Measurements from ENCODE around the gene CTNND2.

GRCh38 chr5:11611011-11611410 lies 293.2 kb downstream of the CTNND2 start:
- TF ChIP-seq CTCF (IDR thresholded peaks at IDR 0.05) (no peak), POLR2A (IDR thresholded peaks at IDR 0.05) (no peak)
